ENCODE data around the gene ARHGEF18.

DNA sequence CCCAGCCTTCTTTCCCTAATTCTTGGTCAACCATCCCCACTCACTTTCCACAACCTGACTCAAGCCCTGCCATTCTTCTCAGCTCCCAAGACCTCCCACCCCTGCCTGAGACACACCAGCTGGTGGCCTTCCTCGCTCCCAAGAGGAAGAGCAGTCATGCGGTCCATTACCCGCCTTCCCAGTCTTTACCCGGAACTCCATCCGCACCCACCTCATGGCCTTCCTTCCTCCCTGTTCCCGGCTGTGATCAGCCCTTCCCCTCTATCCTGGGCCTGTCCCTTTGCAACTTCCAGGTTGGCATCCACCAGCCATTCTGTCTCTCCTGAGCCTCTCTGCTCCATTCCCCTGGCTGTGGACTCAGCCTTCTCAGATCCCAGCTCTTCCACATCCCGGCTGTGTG lies 35.9 kb upstream of the ARHGEF18 start:
- TF ChIP-seq FOS (IDR thresholded peaks at IDR 0.05; ENCODE audit: borderline replicate concordance, insufficient read depth, low read length) (no peak), POLR2A (IDR thresholded peaks at IDR 0.05; ENCODE audit: low read depth, low read length) (no peak), EZH2 (IDR thresholded peaks at IDR 0.05; ENCODE audit: borderline replicate concordance, low read depth, low read length, severe bottlenecking) (no peak), POLR2AphosphoS5 (IDR thresholded peaks at IDR 0.05; ENCODE audit: insufficient read depth, low read depth, low read length) (no peak), JUN (IDR thresholded peaks at IDR 0.05; ENCODE audit: borderline replicate concordance, insufficient read depth, insufficient read length, low read depth) (no peak), GATA2 (IDR thresholded peaks at IDR 0.05; ENCODE audit: insufficient read depth, insufficient read length, low read depth, low read length) (no peak), MAX (IDR thresholded peaks at IDR 0.05; ENCODE audit: insufficient read depth, insufficient read length) (no peak), MYC (IDR thresholded peaks at IDR 0.05; ENCODE audit: low read depth, low read length) (no peak)
- TF ChIP-seq, protein P1, sequence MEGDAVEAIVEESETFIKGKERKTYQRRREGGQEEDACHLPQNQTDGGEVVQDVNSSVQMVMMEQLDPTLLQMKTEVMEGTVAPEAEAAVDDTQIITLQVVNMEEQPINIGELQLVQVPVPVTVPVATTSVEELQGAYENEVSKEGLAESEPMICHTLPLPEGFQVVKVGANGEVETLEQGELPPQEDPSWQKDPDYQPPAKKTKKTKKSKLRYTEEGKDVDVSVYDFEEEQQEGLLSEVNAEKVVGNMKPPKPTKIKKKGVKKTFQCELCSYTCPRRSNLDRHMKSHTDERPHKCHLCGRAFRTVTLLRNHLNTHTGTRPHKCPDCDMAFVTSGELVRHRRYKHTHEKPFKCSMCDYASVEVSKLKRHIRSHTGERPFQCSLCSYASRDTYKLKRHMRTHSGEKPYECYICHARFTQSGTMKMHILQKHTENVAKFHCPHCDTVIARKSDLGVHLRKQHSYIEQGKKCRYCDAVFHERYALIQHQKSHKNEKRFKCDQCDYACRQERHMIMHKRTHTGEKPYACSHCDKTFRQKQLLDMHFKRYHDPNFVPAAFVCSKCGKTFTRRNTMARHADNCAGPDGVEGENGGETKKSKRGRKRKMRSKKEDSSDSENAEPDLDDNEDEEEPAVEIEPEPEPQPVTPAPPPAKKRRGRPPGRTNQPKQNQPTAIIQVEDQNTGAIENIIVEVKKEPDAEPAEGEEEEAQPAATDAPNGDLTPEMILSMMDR (IDR thresholded peaks at IDR 0.05; ENCODE audit: extremely low read depth in 1 of 2, insufficient read depth in 1 of 2, low read depth in 1 of 2, low read length in 2 of 2): no peak
